NCI-H1417 treated with DMSO at 0.1 percent for 48 hours (cell line): ENCODE measurements around the gene STK33.

Experiments used
- DNase-seq: peaks from one replicate; lab custom pipeline; 2025; lab: John Stamatoyannopoulos, UW

The STK33 gene

DNA sequence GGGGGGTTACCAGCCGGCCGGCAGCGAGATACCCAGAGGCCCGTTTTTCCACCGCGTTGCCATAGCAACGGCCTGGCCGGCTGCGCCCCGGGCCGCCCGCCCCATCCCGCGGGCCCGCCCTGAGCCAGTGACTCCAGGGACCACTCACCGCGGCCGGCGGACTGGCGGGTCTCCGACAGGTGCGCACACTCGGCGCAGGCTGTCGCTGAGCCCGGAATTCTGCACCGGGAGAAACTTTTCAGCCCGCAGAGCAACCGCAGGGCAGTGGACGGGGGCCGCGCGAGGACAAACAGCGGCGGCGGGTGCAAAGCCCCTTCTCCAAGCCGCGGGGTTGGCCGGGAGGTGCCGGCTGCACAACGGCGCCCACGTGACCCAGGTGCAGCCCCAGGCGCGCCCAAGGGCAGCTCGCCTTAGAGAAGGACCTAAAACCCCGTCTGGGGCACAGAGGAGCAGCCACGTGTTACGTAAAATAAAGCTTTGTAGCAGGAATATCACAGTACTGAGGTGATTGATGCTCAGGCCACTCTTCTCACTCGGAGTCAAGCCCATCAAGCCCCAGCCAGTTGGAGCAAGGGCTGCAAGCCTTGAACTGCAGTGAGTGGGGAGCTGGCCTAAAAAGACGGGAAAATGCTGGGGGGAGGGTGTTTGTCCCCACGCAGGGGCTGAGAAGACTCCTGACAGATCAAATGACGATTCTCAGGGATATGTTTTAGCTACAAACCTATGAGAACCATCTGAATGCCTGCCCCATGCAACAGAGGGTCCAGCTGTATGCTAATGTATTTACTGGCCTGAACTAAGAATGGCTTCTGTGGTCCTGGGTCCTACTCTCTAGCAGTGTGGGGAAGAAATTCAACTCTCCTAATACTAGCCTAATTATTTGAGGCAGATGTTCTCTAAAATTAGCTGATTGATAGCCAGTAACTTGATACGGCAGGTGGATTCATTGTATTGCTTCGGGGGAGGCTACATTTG lies at the start of gene STK33:
Gene STK33 (minus strand): TSS at position 294 of the 975 bp plus-strand sequence. CDS start 119,323 bp downstream, outside the sequence.
- DNase-seq, result peak; percentile 38

GRCh38 chr11:8642196-8642841 lies 48.3 kb upstream of the STK33 start:
- DNase-seq, result no peak

DNA sequence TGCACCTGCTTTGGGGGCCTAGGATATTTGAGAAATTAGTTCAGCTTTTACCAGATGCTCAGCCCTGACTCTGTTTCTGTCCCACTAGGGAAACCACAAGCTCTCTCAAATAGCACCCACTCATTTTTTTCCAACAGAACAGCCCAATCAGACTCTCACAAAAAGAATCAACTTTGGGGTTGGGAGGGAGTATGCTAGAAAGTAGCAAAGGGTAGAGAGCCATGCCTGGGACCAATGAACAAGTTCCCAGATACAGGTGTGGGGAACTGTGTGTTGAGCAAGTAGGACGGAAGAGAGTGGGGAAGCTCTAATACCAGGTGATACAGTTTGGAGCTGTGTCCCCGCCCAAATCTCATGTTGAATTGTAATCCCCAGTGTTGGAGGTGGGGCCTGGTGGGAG lies 47.3 kb upstream of the STK33 start:
- DNase-seq, result no peak

DNA sequence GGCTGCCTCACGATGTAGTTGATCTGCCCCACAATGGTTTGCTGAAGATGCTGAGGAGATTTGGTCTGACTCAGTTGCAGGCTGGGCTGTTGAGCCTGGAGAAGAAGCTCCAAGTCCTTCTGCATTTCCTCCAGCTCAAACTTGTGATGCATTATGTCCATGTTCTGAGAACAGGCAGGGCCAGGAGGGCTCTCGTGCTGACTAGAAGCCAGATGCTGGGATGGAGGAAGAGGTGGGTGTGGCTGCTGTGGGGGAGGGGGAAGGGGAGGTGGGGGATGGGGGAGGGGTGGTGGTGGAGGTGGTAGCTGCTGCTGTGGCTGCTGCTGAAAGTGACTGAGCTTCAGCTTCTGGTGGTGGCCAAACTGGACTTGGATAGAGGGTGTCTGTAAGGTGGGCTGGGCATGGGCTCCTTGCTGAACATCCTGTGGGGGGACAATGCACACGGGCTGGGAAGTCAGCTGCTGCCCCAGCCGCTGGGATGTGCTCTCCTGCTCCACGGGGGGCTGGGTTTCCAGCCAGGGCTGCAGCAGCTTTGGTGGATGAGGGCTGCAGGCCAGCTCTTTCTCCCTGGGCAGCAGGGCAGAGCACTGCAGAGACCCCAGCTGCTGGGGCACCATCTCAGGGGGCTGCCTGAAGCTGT lies 46.4 kb upstream of the STK33 start:
- DNase-seq, result no peak

DNA sequence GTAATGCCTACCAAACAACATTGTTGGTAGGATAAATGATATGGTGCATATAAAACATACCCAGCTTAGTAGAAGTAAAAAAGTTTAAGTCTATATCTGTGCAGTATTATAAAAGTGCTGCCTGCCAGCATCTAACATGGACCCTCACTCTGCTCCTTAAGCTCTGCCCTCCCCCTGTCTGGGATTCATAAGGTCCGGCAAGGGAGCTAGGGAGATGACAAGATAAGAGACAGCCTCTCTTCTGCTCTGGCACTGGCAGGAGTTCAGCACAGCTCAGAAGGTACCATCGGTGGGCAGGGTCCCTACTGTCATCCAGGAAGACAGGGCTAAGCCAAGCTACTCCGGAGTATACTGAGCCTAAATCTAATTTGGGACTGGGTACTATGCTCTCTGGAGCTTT lies 45.6 kb upstream of the STK33 start:
- DNase-seq, result no peak

GRCh38 chr11:8638300-8638699 lies 44.3 kb upstream of the STK33 start:
- no peak for DNase-seq

DNA sequence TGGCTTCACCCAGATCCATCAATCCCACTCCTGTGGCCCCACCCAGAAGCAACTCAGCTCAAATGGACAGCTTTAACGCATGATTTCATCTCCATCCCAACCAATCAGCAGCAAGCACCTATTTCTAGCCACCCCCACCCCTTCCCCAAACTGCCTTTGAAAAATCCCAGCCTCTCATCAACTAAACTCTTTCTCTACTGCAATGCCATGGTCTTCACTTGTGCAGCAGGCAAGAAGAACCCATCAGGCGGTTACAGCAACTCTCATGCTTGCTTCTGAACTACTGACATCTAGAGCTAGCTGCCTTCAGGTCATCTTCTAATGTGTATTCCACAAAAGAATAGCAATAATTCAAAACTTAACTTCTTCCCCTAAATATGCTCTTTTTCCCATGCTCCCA lies 42.1 kb upstream of the STK33 start:
- DNase-seq, result no peak

- DNase-seq, result no peak
These were observed 40.5 kb upstream of the STK33 start for GRCh38 chr11:8634498-8634897.

GRCh38 chr11:8631395-8632118 lies 37.5 kb upstream of the STK33 start:
- DNase-seq, result no peak

GRCh38 chr11:8624698-8625097 lies 30.7 kb upstream of the STK33 start:
- DNase-seq, result no peak

GRCh38 chr11:8621147-8621546 lies 27.1 kb upstream of the STK33 start:
- DNase-seq, result no peak

- no peak for DNase-seq
These were observed 23.0 kb upstream of the STK33 start for GRCh38 chr11:8617063-8617462.

- DNase-seq, result no peak
These were observed 21.4 kb upstream of the STK33 start for GRCh38 chr11:8615291-8616032.

DNA sequence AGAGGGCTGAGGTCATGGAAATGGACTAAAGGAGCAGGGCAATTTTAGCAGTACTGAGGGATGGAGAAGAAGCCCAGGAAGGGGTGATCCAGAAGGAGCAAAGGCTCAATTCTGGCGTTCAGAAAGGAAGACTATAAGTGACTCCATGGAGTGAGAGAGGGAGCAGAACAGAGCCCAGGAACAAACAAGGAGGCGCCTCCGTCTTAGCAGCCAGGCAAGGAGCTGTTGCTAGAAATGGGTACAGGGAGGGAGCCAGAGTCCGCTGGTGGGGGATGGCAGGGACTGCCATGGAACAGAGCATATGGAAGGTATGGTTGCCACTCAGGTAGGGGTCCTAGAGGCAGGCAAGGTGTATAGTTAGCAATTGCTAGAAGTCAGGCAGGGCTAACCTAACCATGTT lies 20.5 kb upstream of the STK33 start:
- DNase-seq, result no peak

DNA sequence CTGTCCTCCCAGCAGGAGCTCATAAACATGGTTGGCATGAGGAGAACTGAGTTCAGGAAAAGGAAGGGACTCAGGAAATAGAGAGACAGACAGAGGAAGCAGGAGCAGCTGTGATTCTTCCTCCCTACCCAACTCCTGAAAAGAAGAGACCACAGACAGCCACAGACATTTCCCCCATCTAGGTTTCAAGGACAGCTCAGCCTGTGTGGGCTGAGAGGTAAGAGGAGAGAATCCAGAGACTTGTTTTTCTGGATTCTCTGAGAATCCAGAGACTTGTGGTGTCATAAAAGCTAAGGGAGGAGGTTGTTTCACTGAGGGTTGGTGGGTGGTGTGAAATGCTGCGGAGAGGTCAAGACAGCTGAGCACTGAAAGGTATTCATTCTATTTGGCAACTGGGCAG lies 19.0 kb upstream of the STK33 start:
- DNase-seq, result no peak

GRCh38 chr11:8612522-8612921 lies 18.5 kb upstream of the STK33 start:
- DNase-seq, result no peak

DNA sequence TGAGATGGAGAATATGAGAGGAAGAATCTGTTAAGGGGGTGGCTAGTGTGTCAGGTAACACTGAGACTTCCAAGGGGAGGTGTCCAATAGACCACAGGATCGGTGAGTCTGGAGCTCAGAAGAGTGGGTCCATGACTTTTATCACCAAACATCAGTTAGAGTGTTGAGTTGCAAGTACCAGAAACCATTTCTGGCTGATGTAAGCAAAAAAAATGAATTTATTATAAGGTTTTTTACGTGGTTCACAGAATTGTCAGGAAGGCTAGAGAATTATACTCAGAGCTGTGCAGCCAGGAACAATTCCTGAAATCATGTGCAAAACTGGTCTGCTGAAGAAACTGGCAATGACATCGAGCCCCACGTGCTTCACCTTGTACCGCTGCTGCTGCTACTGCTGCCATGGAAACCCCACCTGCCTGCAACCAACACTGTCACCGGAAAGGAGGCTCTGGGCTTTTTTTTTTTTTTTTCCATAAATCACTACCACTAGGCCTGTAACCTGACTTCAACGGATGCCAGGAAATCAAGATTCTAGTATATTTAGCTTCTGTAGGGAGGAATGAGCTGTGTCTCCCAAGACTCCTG lies 16.6 kb upstream of the STK33 start:
- peak; percentile 37 for DNase-seq

DNA sequence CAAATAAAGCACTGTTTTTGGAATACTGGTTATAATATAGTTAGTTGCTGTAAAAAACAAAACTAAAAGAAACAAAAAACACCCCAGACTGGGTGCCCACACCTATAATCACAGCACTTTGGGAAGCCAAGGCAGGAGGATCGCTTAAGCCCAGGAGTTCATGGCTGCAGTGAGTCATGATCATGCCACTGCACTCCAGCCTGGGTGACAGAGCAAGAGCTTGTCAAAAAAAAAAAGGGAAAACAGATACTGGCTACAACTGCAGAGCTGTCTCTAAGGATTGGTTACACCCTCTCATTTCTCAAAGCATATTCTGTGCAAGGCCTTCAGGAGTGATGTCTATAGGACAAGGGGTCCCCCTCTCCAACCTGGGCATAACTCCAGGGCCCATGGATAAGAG lies 14.6 kb upstream of the STK33 start:
- no peak for DNase-seq

GRCh38 chr11:8605971-8606563 lies 12.0 kb upstream of the STK33 start:
- DNase-seq, result no peak

DNA sequence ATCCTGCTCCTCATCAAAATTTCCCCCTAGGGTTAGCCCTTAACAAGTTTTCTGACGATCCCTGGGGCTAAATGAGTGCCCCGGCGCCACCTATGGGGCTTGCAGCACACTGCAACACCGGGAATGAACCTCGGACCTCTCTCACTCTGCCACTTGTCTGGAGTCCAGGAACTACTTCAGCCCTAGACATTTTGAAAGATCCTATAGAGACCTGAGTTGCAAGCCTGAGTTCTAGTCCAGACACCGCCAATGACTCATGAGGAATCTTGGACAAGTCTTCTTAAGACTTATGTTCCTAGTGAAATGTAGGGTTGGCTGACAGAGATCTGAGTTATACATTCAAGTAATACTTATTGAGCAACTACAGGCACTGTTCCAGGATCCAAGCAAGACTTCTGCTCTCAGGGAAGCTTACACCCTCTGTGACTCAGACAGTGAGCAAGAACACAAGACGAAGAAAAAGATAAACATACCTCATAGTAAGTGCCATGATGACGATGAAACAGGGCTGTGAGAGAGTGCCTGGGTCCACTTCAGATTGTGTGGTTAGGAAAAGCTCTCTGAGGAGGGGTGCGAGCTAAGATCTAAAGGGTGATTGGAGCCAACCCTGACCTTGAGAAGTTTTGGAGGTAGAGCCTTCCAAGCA lies 10.2 kb upstream of the STK33 start:
- no peak for DNase-seq
